ENCODE results near the gene C14orf39.
A peak's percentile ranks its signal among the peaks of the same experiment; 100 is the strongest.

C14orf39 gene

GRCh38 chr14:60485598-60486251 lies at the start of gene C14orf39:
TSS of gene C14orf39 (minus strand) at chr14:60486063. CDS start at chr14:60485078, 985 bp downstream.
- peaks cover 2% of the 10 kb centered on the region for H3K27me3 Mint-ChIP-seq (ENCODE audit: low read depth)
- H3K4me1 Mint-ChIP-seq: no peaks in the 10 kb centered on the region
- H3K27ac Mint-ChIP-seq: no peak within 1 kb of the TSS
- peak within 1 kb of the TSS; percentile 83 to 88 (median 83) for H3K4me3 Mint-ChIP-seq
- peaks cover 7% of the 10 kb centered on the region for H3K36me3 Mint-ChIP-seq (ENCODE audit: low read depth)
- H3K9me3 Mint-ChIP-seq: peaks cover 6% of the 10 kb centered on the region
- no peak for TF ChIP-seq CTCF (IDR thresholded peaks at IDR 0.05; ENCODE audit: unreplicated experiment in 3 of 3)

- no peak for TF ChIP-seq CTCF (IDR thresholded peaks at IDR 0.05; ENCODE audit: unreplicated experiment in 3 of 3)
- Mint-ChIP-seq H3K36me3 (ENCODE audit: low read depth) (no peaks in the 10 kb centered on the region), H3K4me1 (peaks cover 16% of the 10 kb centered on the region), H3K9me3 (peaks cover 4% of the 10 kb centered on the region), H3K27ac (no peak overlapping the region), H3K27me3 (ENCODE audit: low read depth) (no peaks in the 10 kb centered on the region), H3K4me3 (no peak overlapping the region)
Measured at GRCh38 chr14:60532442-60532841, 46.6 kb upstream of the C14orf39 start.

- Mint-ChIP-seq H3K36me3 (ENCODE audit: low read depth) (no peaks in the 10 kb centered on the region), H3K27me3 (ENCODE audit: low read depth) (peaks cover 94% of the 10 kb centered on the region), H3K27ac (no peak overlapping the region), H3K4me3 (peak overlapping the region; percentile 58 to 82 (median 72)), H3K4me1 (peaks cover 8% of the 10 kb centered on the region), H3K9me3 (no peaks in the 10 kb centered on the region)
- no peak for TF ChIP-seq CTCF (IDR thresholded peaks at IDR 0.05; ENCODE audit: unreplicated experiment in 3 of 3)
Measured at GRCh38 chr14:60515511-60516289, 29.8 kb upstream of the C14orf39 start.

GRCh38 chr14:60514741-60515491 lies 29.1 kb upstream of the C14orf39 start:
- H3K36me3 Mint-ChIP-seq (ENCODE audit: low read depth): no peaks in the 10 kb centered on the region
- peak overlapping the region; percentile 79 to 84 (median 82) for H3K4me3 Mint-ChIP-seq
- no peaks in the 10 kb centered on the region for H3K9me3 Mint-ChIP-seq
- no peak overlapping the region for H3K27ac Mint-ChIP-seq
- peak; percentile 59 to 75 (median 62) for TF ChIP-seq CTCF (IDR thresholded peaks at IDR 0.05; ENCODE audit: unreplicated experiment in 3 of 3)
- H3K4me1 Mint-ChIP-seq: peaks cover 8% of the 10 kb centered on the region
- peaks cover 97% of the 10 kb centered on the region for H3K27me3 Mint-ChIP-seq (ENCODE audit: low read depth)

GRCh38 chr14:60514378-60514740 lies 28.5 kb upstream of the C14orf39 start:
- no peak overlapping the region for H3K27ac Mint-ChIP-seq
- peaks cover 13% of the 10 kb centered on the region for H3K4me1 Mint-ChIP-seq
- peak overlapping the region; percentile 79 to 84 (median 82) for H3K4me3 Mint-ChIP-seq
- peaks cover 97% of the 10 kb centered on the region for H3K27me3 Mint-ChIP-seq (ENCODE audit: low read depth)
- TF ChIP-seq CTCF (IDR thresholded peaks at IDR 0.05; ENCODE audit: unreplicated experiment in 3 of 3): no peak
- no peaks in the 10 kb centered on the region for H3K36me3 Mint-ChIP-seq (ENCODE audit: low read depth)
- no peaks in the 10 kb centered on the region for H3K9me3 Mint-ChIP-seq

Measured in nephron (organoid).